A673 (cell line): ENCODE results near the gene DPYD.

ENCODE experiments used
- CTCF ChIP-seq: fragments of 300-800, 200-600 bp; sonication (generic); conservative IDR thresholded peaks from 2 replicates; pipeline ENCODE4 v1.5.1; 2017; ENCODE audit warnings: low read depth, mild to moderate bottlenecking, antibody characterized with exemption, low read length, moderate library complexity, mixed read lengths
- EZH2 ChIP-seq: fragments of 200-600 bp; sonication (generic); IDR thresholded peaks from 2 replicates; pipeline ENCODE4 v1.6.1; 2017; ENCODE audit warnings: borderline replicate concordance, low read depth, mild to moderate bottlenecking, mixed read lengths, antibody characterized with exemption, low read length; ENCODE audit not compliant: poor library complexity, severe bottlenecking

DNA sequence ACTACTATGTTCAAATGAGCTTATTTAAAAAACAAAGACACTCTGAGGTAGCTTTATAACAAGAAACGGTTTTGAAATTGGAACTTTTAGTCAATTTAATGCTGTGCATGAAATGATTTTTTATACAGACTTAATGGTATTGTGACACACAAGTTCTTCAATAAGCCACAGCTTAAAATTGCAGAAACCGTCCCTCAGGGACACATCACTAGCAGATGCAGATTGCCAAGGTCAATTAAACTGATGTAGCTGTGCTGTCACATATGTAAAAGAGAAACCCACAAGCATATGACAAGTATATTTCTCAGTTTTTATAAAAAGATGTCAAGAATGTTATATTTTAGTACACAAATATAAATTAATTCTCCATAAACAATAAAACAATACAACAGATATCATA, 366.9 kb downstream of the DPYD start:
- TF ChIP-seq CTCF (no peak), EZH2 (no peak)
